ENCODE data around the gene HIRA. TPM values are rescaled to one million over a fixed set of nuclear protein-coding genes. Genes with fewer than 3 reads are reported as not detected.

The HIRA gene
- total and polyA plus RNA-seq, 2 of the 8 experiments (the other 6 are each of a cell fraction or from before 2014, with no cell fraction given), result 34.9 to 67.2 TPM

GRCh38 chr22:19355413-19356157 is 75.9 kb downstream of the HIRA start (continued):
- TF ChIP-seq BACH1 (IDR thresholded peaks at IDR 0.05; ENCODE audit: low read length) (no peak), GABPA (IDR thresholded peaks at IDR 0.05; ENCODE audit: borderline replicate concordance, insufficient read depth, low read length) (no peak), MAFK (IDR thresholded peaks at IDR 0.05; ENCODE audit: low read depth, low read length) (no peak), SUZ12 (IDR thresholded peaks at IDR 0.05; ENCODE audit: low read length) (no peak), CTCF (IDR thresholded peaks at IDR 0.05; ENCODE audit: control extremely low read depth in 1 of 3, insufficient read depth in 1 of 3, low read depth in 1 of 3, low read length in 3 of 3) (no peak)
